DMS79 (cell line): ENCODE data around the gene ZNF541.

ENCODE experiments used
- DNase-seq: peaks from one replicate; lab custom pipeline; 2025; lab: John Stamatoyannopoulos, UW

Gene ZNF541

DNA sequence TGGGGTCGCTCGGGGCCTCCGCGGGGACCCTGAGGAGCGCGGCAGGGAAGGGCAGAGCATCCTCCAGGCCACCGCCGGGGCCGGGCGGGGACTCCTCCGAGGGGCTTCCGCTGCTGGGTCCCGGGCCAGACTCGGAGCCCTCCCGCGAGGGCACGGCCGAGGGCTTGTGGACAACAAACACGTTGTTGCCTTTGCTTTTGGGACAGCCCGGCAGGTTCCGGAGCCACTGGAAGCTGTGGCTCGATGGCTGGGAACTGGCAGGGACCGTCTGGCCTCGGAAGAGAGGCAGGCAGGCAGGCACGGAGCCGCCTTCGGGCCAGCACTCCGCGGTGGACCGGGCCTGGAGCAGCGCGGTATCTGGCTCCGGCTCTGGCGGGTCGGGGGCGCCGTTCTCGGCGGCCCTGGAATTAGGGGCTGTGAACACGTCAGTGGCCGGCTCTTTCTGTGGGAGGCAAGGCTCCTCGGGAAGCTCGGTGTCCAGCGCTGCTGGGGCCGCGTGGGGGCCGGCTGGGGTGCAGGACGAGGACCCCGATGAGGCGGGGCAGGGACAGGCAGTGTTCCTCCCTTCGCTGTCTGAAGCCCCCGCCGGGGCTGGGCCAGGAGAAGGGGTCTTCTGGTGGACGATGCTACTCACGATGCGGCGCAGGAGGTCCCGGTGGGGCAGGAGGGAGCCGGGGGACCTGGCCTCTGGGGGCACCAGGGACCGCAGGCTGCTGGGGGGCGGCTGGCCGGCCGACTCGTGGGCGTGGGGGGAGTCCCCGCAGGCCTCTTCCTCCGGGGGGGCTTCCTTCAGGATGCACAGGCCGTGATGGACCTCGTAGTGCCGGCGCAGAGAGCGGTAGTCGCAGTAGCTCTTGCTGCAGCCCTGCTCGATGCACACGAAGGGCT is 27.6 kb downstream of the ZNF541 start:
- DNase-seq, result no peak

DNA sequence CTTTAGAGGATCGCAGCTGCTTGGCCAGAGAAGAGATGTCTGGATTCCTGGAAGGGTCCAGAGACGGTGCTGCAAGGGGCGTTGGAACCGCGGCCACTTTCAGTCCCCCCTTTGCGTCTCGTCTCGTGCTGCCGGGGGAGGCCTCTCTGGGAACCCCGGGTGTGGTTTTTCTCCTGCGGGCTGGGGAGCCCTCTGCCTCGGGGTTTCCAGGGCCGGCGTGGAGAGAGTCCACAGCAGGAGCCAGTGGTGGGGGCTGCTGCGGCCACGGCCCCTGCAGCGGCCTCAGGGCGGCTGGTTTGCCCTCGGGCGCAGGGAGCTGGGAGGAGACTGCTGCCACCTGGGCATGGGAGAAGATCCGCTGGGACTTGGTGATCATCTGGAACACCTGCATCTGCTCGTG is 28.5 kb downstream of the ZNF541 start:
- DNase-seq, result no peak

DNA sequence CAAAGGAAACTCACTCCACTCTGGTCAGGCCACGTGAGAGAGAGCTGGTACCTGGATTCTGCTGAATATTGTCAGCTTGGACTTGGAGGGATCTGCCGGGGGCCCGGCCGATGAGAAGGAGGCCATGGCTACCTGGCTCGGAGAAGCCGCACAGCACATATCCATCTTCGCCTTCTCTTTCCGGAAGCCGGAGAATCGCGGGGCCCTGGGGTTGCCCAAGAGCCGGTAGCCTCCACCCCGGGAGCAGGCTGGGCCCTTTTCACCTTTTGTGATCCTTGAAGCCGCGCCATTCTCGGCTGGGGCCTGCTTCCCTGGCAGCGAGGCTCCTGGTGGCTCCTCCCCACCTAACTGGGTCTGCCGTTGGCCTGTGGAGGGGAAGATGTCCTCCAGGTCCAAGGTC is 28.9 kb downstream of the ZNF541 start:
- no peak for DNase-seq

DNA sequence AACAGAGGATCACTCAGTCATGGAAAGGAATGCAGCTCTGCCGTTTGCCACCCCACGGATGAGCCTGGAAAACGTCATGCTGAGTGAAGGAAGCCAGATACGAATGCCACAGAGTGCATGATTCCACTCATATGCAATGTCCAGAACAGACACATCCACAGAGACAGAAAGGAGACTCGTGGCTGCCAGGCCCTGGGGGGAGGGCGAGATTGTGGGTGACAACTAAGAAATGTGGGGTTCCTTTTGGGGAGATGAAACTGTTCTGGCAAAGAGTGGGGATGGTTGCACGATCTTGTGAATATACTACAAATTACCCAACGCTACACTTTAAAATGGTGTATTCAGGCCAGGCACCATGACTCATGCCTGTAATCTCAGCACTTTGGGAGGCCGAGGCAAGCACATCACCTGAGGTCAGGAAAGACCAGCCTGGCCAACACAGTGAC is 30.9 kb downstream of the ZNF541 start:
- no peak for DNase-seq

DNA sequence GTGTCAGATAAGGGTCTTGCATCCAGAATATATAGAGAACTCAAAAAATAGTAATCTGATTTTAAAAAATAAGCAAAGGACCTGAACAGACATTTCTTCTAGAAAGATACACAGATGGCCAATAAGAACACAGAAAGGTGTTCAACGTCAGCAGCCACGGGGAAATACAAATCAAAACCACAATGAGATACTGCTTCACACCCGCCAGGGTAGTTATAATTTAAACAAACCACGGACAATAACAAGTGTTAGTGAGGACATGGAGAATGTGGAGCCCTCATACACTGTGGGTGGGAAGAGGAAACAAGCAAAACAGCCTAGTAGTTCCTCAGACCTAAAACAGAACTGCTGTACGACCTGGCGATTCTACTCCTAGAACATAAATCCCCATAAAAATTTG is 31.4 kb downstream of the ZNF541 start:
- no peak for DNase-seq

DNA sequence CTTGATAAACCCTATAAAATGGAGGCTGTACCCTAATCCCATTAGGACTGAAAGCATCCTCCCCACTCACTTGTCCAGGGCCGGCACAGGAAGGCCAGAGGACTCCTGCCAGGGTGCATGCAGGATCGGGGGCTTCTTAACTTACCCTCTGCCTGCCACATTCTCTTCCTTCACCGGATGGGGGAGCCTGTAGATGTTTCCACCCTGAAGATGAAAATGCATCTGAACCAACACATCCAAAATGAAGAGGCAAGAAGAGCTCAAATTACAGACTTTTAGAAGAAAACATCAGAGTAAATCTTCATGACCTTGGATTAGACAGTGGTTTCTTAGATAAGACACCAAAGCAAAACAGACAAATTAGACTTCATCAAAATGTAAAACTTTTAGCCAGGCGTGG is 32.2 kb downstream of the ZNF541 start:
- DNase-seq, result no peak

DNA sequence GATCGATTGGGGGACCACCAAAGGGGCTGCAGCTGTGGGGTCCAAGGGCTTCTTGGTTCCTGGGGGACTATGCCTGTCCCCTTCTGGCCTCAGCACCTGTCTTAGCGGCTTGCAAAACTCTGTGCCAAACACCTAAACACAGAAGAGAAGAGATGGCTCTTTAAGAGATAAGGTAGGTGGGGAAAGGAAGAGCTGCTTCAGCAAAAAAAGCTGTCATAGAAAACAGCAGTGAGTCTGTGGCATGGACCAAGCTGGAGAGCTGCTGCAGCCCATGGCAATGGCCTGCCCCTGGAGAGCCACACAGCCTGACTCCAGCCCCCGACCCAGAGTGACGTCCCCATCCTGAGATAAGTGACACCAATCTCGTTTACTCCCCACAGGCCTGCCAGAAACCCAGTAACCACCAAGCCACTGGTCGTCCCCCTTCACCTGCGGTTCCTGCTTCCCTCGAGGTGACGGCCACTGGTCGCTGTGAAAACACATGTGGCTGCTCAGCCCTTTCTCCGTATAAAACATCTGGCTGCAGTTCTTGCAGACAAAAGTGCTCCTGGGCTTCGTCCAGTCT is 33.1 kb downstream of the ZNF541 start:
- DNase-seq, result no peak

DNA sequence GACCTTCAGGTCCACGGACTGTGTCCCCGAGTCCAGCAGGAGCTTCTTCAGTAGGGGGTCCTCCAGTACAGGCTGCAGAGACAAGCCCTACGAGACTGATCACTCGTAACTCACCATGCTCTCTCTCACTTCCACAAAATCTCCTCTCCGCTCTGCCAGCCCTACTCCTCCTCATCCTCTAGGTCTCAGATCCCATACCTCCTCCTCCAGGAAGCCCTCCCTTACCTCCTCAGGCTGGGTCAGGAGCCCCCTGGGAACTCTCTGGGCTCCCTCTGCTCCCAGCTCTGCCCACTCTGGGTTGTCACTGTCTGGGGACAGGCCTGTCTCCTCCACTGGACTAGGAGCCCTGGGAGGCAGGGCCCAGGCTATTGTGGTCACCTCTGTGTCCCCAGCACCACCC is 34.1 kb downstream of the ZNF541 start:
- DNase-seq, result no peak

DNA sequence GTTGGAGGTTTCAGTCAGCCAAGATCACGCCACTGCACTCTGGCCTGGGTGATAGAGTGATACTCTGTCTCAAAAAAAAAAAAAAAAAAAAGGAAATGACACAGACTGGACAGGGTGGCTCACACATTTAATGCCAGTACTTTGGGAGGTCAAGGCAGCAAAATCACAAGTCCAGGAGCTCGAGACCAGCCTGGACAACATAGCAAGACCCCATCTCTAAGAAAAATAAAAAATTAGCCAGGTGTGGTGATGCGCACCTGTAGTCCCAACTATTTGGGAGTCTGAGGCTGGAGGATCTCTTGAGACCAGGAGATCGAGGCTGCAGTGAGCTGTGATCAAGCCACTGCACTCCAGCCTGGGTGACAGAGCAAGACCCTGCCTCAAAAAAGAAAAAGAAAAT is 35.5 kb downstream of the ZNF541 start:
- DNase-seq, result no peak

DNA sequence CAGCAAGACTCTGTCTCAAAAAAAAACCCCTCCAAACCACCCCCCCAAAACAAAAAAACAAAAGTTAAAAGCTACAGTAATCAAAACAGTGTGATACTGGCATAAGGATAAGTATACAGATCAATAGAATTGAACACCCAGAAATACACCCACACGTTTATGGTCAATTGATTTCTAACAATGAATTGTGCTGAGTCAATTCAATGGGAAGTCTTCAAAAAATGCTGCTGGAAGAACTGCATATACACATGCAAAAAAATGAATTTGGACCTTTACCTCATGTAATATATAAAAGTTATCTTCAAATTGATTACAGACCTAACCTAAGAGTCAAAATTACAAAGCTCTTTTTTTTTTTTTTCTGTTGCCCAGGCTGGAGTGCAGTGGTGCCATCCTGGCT is 38.3 kb downstream of the ZNF541 start:
- DNase-seq, result no peak

DNA sequence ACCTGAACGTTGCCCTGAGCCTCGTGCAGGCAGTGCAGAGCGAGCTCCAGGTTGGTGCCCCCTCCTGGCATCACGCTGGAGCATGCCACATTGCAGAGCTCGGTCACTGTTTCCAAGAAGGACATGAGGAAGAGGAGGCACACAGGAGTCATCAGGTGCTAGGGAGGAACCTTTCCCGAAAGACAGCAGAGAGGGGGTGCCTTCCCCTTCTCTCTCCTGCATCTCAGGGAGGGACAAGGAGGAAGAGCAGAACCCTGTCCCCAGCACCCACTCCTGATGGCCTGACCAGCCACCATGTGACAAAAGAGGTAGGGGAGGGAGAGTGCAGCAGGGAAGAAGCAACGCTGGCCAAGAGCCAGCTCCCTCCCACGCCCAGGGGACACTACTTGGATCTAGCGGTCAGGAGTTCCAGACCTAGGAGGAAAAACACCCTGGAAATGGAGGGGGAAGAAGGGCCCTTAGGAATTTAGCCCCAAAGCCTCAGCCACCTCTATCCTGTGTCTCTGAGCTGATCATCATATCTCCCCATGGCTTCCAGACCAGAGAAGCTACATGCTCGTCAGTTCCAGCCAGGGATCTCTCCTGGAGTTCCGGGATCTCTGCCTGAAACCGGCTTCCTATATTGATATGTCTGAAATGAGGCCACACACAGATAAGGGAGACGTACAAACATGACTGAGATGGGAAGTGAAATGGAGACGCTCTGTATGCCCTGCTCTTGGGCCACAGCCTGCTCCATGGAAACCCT is 41.1 kb downstream of the ZNF541 start:
- no peak for DNase-seq

DNA sequence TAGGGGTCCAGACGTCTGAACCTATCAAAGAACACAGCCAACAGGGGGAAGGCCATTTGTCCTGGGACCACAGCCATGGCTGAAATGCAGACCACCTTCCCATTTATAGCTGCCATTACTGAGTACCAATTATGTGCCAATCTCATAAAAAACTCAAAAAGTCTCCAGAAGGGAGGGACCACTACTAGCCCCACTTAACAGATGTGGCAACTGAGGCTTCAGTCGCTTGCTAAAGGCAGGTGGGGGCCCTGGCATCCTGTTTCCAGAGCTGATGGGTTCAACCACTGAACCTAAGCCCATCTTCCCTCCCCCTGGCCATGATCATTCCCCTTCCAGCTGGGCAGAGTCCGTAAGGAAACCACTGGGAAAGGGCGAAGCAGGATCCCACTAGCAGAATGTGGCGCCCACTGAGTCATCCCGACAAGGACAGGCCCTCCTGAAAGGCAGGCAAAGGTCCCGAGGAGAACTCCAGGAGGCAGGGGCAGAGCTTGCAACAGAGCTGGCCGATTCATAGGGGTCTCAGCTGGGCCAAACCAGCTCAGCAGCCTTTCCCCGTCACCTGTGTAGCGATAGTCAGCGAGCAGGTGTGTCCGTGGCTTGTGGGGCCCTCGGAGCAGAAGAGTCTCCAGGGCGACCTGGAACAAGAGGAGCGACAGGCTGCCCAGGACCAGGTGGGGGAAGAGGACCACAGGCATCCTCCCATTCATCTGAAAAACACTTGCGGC is 43.8 kb downstream of the ZNF541 start:
- no peak for DNase-seq

DNA sequence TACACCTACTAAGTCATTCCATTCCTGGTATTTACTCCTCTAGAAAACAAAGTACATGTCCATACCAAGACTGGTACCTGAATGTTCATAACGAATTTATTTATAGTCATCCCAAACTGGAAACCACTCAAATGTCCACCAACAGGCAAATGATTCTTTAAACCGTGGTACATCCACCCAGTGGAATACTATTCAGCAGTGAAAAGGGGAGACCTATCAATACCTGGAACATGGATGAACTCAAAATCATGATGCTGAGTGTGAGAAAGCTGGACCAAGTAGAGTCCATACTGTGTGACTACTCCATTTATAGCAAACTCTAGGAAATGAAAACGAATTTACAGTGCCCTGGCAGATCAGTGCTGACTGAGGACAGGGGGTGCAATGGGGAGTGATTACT is 46.1 kb downstream of the ZNF541 start:
- DNase-seq, result no peak

DNA sequence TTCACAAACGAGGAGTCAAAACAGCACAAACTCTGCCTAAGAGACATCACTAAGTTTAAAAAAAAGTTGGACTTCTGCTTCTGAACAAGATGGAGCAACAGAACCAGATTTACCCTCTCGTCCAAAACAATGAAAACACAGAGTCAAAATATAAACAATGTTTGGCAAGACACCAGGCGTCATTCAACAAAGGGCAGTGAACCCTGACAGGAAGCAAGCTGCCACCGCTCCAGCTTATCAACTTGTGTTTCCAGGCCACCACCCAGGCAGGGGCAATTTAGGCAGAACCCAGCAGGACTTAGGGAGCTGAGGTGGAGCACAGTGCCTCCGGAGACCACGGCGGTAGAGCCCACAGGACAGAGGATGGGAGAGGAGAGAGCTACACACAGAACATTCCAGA is 49.5 kb downstream of the ZNF541 start:
- peak; percentile 43 for DNase-seq
